GM19455 (cell line): ENCODE results near the gene ALDH18A1.

Experiments
- ATAC-seq: cut with Tn5 transposase; IDR thresholded peaks from one replicate; pipeline ENCODE4 v1.9.1; 2021; ENCODE audit not compliant: unreplicated experiment

The ALDH18A1 gene

DNA sequence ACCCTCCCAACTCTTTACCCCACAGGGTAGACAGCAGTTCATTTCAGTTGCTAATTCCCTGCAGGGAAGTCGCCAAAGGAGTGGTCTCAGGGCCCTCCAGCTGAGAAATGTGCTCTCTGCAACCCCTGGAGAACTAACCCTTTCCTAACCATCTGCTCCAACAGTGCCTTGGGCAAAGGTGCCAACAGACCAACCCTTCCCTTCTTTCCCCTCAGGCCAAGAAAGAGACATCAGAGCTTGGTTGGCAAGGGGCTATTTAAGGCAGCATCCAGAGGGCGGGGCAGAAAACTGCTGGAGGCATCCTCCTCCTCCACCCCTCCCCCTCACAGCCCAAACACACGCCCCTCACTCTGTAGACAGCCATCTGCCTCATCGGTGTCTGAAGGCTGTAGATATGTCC is 97.0 kb downstream of the ALDH18A1 start:
- ATAC-seq, result no peak

DNA sequence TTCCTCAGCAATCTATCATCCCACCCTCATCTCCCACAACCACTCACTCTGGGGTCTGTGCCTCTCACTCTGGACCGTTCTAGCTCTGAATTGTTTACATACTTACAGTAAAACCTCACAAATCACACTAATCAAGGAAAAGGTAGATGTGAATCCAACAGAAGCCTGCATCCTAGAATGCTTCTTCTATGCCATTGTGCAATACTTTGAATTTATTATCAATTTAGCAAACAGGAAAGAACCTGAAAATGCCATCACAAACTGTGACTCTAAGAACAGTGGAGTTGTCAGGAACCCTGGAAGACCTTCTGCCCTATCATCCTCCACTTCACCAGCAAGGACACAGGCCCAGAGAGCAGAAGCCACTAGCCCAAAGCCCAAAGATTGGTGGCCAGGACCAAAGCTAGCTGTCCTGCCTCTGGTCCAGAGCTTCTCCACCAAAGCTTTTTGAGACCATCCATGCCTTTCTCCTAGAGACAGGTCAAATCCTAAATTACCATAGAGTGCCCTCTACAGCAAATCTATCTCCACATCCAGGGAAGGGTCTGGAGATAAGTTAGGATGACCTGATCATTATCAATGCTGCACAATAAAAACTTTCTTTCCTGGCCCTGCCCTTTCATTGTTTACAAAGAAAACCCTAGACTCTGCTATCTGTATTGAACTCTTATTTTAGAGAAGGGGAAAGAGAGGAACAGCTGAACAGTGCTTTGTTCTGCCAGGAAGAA is 97.8 kb downstream of the ALDH18A1 start:
- no peak for ATAC-seq

DNA sequence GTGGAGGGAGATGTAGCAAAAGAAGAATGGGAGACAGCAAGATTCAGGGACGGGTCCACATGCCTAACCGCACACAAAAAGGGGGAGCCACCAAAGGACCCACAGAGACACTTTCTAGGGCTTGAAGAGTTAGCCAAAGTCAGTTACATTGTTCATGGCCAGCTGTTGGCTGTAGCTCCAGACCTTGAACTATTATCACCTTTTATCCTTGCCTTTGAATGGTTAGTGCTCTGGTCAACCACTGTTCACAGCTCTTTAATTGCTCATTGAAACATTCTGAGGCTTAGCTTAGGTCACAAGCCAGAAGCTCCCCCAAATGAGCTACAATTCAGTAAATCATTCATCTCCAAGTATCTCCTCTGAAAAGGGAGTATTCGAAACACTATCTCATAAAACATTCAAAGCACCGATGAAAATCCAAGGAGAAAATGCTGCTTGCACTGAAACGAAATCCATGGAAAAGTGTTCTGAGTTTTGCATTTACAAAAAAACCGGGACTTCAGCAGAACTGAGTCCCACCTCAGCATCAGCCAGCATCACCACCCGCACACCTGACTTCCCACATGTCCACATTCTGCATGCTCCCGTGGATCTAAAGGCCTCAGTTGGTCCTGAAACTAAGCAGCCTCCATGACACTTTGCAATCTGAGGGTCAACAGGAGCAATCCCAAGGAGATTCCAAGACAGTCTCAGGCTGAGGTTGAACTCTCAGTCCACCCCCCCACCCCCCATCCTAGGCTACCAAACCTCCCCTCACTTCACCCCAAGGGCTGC is 99.3 kb downstream of the ALDH18A1 start:
- no peak for ATAC-seq
